HUES6 (cell line): ENCODE data around the gene CRYBG3.
"Not testable (repeated sequence)": the region's sequence is repeated elsewhere in the genome, so short reads cannot be mapped to it uniquely, and the experiment has no call there.

Source experiments
- H3K27ac ChIP-seq: 2 replicates; pipeline ENCODE4 v1.7.0; 2013; ENCODE audit warnings: low read depth, mild to moderate bottlenecking, low read length, inconsistent platforms
- H3K27me3 ChIP-seq: 2 replicates; pipeline ENCODE4 v1.6.1; 2013; ENCODE audit warnings: low read length; ENCODE audit not compliant: control insufficient read depth, insufficient read depth
- H3K36me3 ChIP-seq: 2 replicates; pipeline ENCODE4 v1.6.1; 2013; ENCODE audit warnings: low read length; ENCODE audit not compliant: control insufficient read depth, insufficient read depth
- H3K4me1 ChIP-seq: 2 replicates; pipeline ENCODE4 v1.6.1; 2013; ENCODE audit warnings: low read length; ENCODE audit not compliant: control insufficient read depth, insufficient read depth
- H3K4me3 ChIP-seq: 2 replicates; pipeline ENCODE4 v1.5.1; 2013; ENCODE audit warnings: low read depth, low read length
- H3K9ac ChIP-seq: one replicate; pipeline ENCODE4 v1.6.1; 2013; ENCODE audit warnings: mild to moderate bottlenecking, low read length
- H3K9me3 ChIP-seq: 2 replicates; pipeline ENCODE4 v1.6.1; 2013; ENCODE audit warnings: low read depth, low read length; ENCODE audit not compliant: control insufficient read depth, insufficient read depth

CRYBG3 gene

DNA sequence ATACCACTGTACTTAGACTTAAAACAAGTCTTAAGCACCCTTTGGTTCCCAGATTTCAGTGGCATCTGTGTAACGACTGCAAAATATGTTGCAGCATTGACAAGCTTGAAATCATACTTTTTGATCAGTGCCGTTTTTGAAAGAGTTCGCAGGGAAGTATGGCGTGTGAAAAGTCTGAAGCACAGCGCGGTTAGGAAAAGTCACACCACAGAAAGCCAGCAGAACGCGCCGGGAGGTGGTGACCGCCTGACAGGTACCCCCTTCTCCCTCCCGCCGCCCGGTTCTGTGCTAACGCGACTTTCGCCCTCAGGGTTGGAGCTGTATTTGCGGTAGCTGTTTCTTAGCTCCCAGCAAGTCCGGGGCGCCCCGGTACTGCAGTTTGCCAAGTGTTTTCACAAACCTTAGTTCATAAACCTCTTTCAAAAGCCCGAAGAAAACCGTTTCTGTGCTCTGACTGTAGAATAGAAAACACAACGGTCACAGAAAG lies 481 bp upstream of the CRYBG3 start:
- peaks cover 33% of the 10 kb centered on the region for H3K27me3 ChIP-seq
- H3K9ac ChIP-seq, result no peak overlapping the region
- H3K36me3 ChIP-seq, result no peaks in the 10 kb centered on the region
- H3K27ac ChIP-seq, result no peak overlapping the region
- H3K4me1 ChIP-seq, result peaks cover 8% of the 10 kb centered on the region; the same call in 1 of the 2 replicates
- H3K9me3 ChIP-seq, result no peaks in the 10 kb centered on the region
- peak overlapping the region; percentile 92 for H3K4me3 ChIP-seq

DNA sequence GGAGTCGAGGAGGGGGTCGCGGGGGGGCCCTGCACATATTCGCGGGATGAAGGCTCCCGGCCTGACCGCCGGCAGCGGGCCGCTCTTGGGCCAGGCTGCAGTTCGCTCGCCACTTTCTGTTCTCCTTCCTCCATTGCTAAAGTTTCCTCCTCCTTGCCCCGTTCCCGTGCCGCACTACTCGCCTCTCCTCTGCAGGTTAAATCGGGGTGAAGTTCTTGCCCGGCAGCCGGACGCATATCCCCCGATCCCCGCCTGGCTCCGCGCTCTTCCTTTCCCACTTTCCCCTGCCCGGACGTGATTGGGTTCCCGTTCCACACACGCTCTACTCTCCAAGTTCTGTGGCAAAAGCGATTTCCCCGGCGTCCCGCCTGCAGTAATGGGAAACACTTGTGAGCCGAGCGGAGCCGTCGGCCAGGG lies 556 bp downstream of the CRYBG3 start:
- Histone ChIP-seq H3K4me1 (peaks cover 8% of the 10 kb centered on the region; the same call in 1 of the 2 replicates), H3K27me3 (peaks cover 33% of the 10 kb centered on the region), H3K9me3 (no peaks in the 10 kb centered on the region), H3K9ac (peak overlapping the region; percentile 79), H3K27ac (peak overlapping the region; percentile 22; the same call in 1 of the 2 replicates), H3K4me3 (peak overlapping the region; percentile 92), H3K36me3 (no peaks in the 10 kb centered on the region)

DNA sequence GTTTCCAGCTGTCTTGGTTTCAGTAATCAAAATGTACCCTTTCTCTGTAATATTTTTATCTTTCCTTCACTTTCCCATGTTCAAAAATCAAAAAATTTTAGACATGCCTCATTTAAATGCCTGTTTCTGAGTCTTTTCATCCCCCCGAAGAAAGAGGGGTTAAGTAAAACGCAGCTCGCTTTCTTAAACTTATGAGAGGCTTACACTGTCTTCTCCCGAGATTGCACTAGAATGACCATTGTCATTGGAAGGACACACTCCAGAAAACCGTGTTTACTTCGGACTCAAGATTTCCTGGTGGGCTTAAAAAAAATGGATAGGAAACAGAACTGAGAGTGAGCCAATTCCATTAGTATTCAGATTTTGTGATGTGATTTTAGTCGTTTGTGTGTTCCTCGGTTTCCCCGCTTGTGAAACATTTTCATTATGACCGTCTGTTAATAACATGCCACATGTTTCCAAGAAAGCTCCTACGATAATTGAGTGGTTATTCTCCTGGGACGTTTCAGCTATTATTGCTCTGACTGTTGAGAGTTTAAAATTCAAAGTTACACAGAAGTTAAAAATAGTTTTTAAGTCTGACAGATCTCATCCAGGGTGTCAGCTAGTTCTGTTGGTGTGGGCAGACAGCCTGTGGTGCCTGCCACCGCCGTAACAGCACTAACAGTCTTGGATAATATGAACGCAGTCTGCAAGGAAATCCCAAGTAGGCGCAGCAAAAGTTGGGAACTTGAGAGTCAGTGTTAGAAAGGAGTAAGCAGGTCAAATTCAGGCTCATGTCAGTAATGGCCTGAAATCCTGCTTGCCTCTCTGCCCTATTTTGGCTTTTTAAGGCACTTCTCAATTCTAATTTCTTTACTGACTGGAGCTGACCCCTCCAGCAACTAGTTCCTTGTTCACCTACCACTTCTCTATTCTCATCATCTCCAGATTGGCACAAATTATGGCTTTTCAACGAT lies 1.5 kb downstream of the CRYBG3 start:
- H3K27ac ChIP-seq, result no peak overlapping the region
- peak overlapping the region; percentile 92 for H3K4me3 ChIP-seq
- H3K4me1 ChIP-seq, result peaks cover 8% of the 10 kb centered on the region; the same call in 1 of the 2 replicates
- H3K9ac ChIP-seq, result no peak overlapping the region
- H3K27me3 ChIP-seq, result peaks cover 33% of the 10 kb centered on the region
- no peaks in the 10 kb centered on the region for H3K9me3 ChIP-seq
- H3K36me3 ChIP-seq, result no peaks in the 10 kb centered on the region

DNA sequence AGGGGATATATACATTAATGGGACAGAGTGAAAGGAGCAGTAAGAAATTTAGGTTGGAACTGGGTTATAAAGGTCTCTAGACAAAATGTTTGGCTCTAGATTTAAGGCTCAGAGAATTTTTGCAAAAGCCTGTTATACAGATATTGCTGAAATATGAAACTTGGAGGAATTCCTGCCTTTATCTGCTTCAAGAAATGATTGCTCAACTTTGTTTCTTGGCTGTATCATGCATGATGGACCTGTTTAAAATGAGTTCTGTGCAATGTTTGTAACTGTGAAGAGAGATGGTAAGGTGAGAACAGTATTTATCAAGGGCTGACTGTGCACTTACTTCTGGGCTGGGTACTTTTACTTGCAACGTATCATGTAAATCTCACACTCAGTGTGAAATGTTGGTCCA lies 3.3 kb downstream of the CRYBG3 start:
- Histone ChIP-seq H3K4me1 (peaks cover 8% of the 10 kb centered on the region; the same call in 1 of the 2 replicates), H3K9me3 (no peaks in the 10 kb centered on the region), H3K27me3 (peaks cover 33% of the 10 kb centered on the region), H3K4me3 (no peak overlapping the region), H3K9ac (no peak overlapping the region), H3K36me3 (no peaks in the 10 kb centered on the region), H3K27ac (no peak overlapping the region)

DNA sequence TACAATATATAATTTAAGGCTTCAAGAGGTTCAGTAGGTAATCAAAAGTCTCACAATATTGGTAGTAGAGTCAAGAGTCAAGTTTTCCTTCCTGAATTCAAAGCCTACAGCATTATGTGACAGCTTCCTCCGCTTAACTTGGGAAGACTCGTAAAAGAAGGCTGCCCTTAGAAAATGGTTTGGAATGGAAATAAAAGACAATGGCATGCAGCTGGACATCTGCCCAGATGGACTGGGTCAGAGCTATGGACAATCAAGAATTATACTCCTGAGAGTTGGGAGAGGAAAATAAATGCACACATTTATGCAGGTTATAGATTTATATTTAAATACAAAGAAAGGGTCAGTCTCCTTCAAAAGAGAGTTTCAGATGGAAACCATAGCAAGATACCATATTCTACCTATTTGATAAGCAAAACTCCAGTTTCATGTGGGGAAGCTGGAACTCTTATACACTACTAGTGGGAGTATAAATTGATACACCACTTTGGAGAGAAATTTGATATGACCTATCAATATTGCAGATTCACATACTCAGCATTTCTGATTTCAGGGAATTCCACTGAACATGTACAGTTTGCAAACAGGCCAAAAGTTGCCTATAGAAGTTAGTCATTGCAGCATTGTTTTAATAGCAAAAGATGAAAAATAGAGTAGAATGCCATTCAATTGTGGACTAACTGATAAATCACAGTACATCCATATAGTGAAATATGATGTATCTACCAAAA lies 6.1 kb downstream of the CRYBG3 start:
- H3K9ac ChIP-seq, result no peak overlapping the region
- peaks cover 8% of the 10 kb centered on the region; the same call in 1 of the 2 replicates for H3K4me1 ChIP-seq
- no peaks in the 10 kb centered on the region for H3K9me3 ChIP-seq
- no peak overlapping the region for H3K27ac ChIP-seq
- H3K27me3 ChIP-seq, result peaks cover 11% of the 10 kb centered on the region
- no peak overlapping the region for H3K4me3 ChIP-seq
- H3K36me3 ChIP-seq, result no peaks in the 10 kb centered on the region

DNA sequence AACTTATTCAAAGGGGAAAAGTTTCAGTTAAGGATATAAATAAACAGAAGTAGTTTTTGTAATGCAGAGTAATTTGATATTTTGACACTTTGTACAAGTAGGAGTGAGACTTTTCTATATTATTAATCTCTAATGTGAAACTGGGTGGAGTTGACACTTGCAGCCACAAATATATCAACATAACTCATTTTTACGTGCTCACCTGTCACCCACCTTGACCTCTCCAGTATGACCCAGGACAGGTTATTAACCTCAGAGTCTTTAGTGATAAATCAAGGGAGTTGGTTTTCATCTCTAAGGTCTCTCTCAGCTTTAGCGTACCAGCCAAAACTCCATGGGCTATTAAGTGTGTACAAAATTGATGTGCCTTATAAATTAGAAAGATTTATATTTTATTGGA lies 7.4 kb downstream of the CRYBG3 start:
- Histone ChIP-seq H3K27me3 (no peaks in the 10 kb centered on the region), H3K4me3 (no peak overlapping the region), H3K4me1 (no peaks in the 10 kb centered on the region), H3K9me3 (no peaks in the 10 kb centered on the region), H3K9ac (no peak overlapping the region), H3K27ac (no peak overlapping the region), H3K36me3 (no peaks in the 10 kb centered on the region)

DNA sequence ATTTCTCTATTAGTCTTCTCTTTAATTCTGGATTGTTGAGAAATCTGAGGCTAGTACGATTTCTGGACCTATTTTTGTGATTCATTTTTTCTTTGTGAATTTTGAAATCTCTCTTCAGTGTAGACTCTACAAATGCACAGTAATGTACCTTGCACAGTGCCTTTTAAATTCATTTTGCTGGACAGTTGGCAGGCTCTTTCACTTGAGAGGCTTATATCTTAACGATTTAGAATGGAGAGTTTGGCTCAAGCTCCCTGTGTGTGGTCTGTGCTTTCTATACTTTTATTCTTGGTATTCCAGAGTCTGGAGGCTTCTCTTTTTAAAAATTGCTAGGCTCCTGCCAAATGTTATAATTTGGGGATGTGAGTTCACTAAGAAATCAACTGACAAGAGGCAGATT lies 8.8 kb downstream of the CRYBG3 start:
- Histone ChIP-seq H3K36me3 (no peaks in the 10 kb centered on the region), H3K4me1 (no peaks in the 10 kb centered on the region), H3K9me3 (no peaks in the 10 kb centered on the region), H3K4me3 (no peak overlapping the region), H3K9ac (no peak overlapping the region), H3K27ac (no peak overlapping the region), H3K27me3 (no peaks in the 10 kb centered on the region)

DNA sequence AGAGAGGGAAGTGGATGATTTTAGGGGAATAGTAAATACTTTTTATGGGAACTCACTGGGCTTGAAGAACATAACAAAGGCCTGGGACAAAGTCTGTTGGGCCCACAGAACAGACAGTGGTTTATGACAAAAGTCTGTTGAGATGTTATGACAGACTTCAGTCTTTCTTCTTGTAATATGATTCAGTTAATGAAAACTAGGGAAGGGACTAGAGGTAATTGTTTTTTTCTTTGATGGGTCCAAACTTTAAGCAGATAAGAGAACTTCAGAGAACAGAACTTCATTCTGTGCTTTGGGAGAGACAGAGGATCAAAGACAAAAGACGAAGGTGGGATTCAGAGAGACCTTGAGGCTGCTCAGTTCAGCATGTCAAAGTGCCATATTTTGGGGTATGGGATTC lies 9.3 kb downstream of the CRYBG3 start:
- no peaks in the 10 kb centered on the region for H3K27me3 ChIP-seq
- H3K4me3 ChIP-seq, result no peak overlapping the region
- H3K4me1 ChIP-seq, result no peaks in the 10 kb centered on the region
- H3K9ac ChIP-seq, result no peak overlapping the region
- H3K36me3 ChIP-seq, result no peaks in the 10 kb centered on the region
- H3K27ac ChIP-seq, result no peak overlapping the region
- H3K9me3 ChIP-seq, result no peaks in the 10 kb centered on the region

DNA sequence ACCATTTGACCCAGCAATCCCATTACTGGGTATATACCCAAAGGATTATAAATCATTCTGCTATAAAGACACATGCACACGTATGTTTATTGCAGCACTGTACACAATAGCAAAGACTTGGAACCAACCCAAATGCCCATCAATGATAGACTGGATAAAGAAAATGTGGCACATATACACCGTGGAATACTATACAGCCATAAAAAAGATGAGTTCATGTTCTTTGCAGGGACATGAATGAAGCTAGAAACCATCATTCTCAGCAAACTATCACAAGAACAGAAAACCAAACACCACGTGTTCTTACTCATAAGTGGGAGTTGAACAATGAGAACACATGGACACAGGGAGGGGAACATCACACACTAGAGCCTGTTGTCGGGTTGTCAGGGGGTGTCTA lies 11.4 kb downstream of the CRYBG3 start:
- not testable (repeated sequence) for H3K9ac ChIP-seq, H3K36me3 ChIP-seq, H3K27ac ChIP-seq, H3K27me3 ChIP-seq, H3K9me3 ChIP-seq, H3K4me3 ChIP-seq, H3K4me1 ChIP-seq

DNA sequence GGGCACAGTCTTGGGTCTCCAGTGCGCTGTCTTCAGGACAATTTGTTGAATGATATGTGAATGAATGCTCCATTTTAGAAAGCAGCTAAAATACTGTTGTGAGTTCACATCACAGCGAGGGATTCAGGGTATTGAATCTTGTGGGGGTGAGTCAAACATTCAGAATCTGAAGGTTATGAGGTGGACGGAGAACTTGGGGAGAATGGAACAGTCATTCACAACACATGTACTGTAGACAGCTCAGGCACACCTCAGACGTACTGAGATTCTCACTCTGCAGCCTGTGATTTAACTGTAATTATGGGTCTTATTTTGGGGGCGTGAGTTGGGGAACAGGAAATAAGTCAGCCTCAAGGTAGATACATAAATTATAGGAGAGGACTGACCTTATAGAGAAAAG lies 13.9 kb downstream of the CRYBG3 start:
- Histone ChIP-seq H3K27ac (no peak overlapping the region), H3K4me1 (no peaks in the 10 kb centered on the region), H3K27me3 (no peaks in the 10 kb centered on the region)

DNA sequence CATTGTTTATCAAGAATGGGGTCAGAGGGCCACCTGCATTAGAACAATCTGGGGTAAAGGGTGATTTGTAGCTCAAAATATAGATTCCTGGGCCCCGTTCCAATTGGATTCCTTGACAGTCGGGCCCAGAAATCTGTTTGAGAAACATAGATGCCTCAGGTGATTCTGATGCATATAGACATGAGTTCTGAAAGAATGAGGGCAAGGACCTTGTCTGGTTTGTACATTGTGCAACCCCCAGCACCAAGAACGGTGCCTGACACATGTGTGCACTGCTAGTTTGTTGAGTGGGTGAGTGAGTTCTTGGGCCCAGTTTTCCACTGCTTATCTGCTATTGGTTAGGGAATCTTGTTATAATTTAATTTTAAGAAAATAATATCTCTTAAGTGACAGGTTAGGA lies 16.6 kb downstream of the CRYBG3 start:
- H3K4me3 ChIP-seq, result no peak overlapping the region
- no peak overlapping the region for H3K9ac ChIP-seq
- H3K9me3 ChIP-seq, result no peaks in the 10 kb centered on the region
- H3K4me1 ChIP-seq, result no peaks in the 10 kb centered on the region
- no peaks in the 10 kb centered on the region for H3K36me3 ChIP-seq
- H3K27ac ChIP-seq, result no peak overlapping the region
- no peaks in the 10 kb centered on the region for H3K27me3 ChIP-seq

More for the DNA sequence above, 13.9 kb downstream of the CRYBG3 start:
- no peak overlapping the region for H3K9ac ChIP-seq
- no peaks in the 10 kb centered on the region for H3K36me3 ChIP-seq
- no peaks in the 10 kb centered on the region for H3K9me3 ChIP-seq
- H3K4me3 ChIP-seq, result no peak overlapping the region
